ENCODE results near the gene PPM1N. TPM values are rescaled to one million over a fixed set of nuclear protein-coding genes. Genes with fewer than 3 reads are reported as not detected.

The PPM1N gene
- total and polyA plus RNA-seq, 8 donors = 0.92 to 5.2 (median 1.9) TPM; not detected in 3

DNA sequence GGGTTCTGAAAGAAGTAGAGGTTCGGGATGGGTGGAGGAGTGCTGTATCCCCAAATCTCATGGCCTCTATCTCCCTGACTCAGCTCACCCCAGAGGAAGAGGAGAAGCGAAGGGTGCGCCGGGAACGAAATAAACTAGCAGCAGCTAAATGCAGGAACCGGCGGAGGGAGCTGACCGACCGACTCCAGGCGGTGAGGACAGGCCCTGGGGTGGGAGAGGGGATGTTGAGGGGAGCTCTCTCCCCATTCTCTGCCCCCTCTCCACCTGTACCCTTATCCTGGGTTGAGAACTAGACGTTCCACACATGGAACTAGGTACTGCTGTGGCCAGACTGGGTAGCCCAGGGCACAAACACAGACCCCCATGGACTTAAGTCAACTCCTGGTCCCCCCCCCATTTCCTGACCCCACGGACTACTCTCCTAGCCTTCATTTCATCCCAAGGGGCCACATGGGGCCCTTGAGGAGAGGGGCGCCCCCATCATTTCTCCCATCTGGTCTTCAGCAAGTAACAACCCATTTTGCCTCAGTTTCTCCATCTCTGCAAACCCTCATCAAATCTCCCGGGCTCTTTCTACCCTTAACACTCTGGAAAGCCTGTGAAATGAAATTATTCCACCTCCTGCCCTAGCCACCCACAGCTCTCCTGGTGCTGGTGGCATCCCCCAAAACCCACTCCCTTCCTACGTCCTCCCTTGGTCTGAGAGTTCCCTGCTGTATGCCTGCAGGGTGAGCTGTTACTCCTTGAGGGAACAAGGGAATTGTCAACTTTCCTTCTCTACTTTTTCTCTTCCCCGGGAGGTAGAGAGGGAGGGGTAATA is 26.9 kb upstream of the PPM1N start:
- Histone ChIP-seq H3K4me1 (peaks cover 22 to 53% (median 41%) of the 10 kb centered on the region in 4 donors), H3K27me3 (peaks cover 0 to 41% (median 23%) of the 10 kb centered on the region in 3 donors), H3K36me3 (peaks cover 0 to 33% (median 0%) of the 10 kb centered on the region in 4 donors), H3K4me3 (peak overlapping the region in 1 of 4 donors; percentile 78), H3K9me3 (no peaks in the 10 kb centered on the region), H3K27ac (no peak overlapping the region)
- DNase-seq = no peak
- TF ChIP-seq POLR2A (IDR thresholded peaks at IDR 0.05) (no peak), POLR2AphosphoS5 (IDR thresholded peaks at IDR 0.05) (peak in 1 of 3 donors; percentile 41)
- intact Hi-C loops (cut with DNase I; ENCODE audit: low total_unique reads) = no loop called here
- 82 to 89% (median 86%) methylated on average over 16 of the region's 16 CpGs for WGBS, 5 donors

DNA sequence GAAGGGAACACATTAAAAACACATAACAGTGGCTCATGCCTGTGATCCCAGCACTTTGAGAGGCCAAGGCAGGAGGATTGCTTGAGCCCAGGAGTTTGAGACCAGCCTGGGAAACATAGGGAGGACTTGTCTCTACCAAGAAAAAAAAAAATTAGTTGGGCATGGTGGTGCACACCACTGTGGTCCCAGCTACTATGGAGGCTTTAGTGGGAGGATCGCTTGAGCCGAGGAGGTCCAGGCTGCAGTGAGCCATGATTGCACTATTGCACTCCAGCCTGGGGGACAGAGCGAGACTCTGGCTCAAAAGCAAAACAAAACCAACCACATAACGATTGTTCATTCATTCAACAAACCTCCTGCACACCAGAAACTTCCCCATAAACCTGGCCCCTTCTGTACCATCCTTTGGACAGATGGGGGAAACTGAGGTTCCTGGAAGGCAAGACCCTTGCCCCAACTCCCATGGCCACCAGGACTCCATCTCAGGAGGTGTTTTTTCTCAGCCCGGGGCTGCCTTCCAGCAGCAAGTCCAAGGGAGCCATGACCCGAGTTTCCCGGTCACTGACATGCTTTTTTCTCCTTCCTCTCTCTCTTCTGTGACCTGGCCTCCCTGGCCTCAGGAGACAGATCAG is 26.2 kb upstream of the PPM1N start:
- 54 to 66% (median 61%) methylated on average over 7 of the region's 7 CpGs for WGBS, 5 donors
- Histone ChIP-seq H3K9me3 (no peaks in the 10 kb centered on the region), H3K27me3 (peaks cover 0 to 41% (median 23%) of the 10 kb centered on the region in 3 donors), H3K4me3 (peak overlapping the region in 2 of 4 donors; percentile 21 to 78), H3K36me3 (peaks cover 0 to 33% (median 0%) of the 10 kb centered on the region in 4 donors), H3K4me1 (peaks cover 21 to 54% (median 37%) of the 10 kb centered on the region in 4 donors), H3K27ac (no peak overlapping the region)
- intact Hi-C loops (cut with DNase I; ENCODE audit: low total_unique reads) = no loop called here
- DNase-seq = no peak
- TF ChIP-seq EP300 (IDR thresholded peaks at IDR 0.05) = no peak
- TF ChIP-seq POLR2A (IDR thresholded peaks at IDR 0.05) = no peak
- TF ChIP-seq POLR2AphosphoS5 (IDR thresholded peaks at IDR 0.05) = peak in 1 of 3 donors; percentile 26
- TF ChIP-seq CTCF (IDR thresholded peaks at IDR 0.05) = no peak

DNA sequence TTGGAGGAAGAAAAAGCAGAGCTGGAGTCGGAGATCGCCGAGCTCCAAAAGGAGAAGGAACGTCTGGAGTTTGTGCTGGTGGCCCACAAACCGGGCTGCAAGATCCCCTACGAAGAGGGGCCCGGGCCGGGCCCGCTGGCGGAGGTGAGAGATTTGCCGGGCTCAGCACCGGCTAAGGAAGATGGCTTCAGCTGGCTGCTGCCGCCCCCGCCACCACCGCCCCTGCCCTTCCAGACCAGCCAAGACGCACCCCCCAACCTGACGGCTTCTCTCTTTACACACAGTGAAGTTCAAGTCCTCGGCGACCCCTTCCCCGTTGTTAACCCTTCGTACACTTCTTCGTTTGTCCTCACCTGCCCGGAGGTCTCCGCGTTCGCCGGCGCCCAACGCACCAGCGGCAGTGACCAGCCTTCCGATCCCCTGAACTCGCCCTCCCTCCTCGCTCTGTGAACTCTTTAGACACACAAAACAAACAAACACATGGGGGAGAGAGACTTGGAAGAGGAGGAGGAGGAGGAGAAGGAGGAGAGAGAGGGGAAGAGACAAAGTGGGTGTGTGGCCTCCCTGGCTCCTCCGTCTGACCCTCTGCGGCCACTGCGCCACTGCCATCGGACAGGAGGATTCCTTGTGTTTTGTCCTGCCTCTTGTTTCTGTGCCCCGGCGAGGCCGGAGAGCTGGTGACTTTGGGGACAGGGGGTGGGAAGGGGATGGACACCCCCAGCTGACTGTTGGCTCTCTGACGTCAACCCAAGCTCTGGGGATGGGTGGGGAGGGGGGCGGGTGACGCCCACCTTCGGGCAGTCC is 25.5 kb upstream of the PPM1N start:
- Histone ChIP-seq H3K4me3 (peak overlapping the region in 2 of 4 donors; percentile 21 to 78), H3K36me3 (peaks cover 0 to 33% (median 0%) of the 10 kb centered on the region in 4 donors), H3K27me3 (peaks cover 0 to 41% (median 23%) of the 10 kb centered on the region in 3 donors), H3K9me3 (no peaks in the 10 kb centered on the region), H3K4me1 (peaks cover 19 to 57% (median 37%) of the 10 kb centered on the region in 4 donors), H3K27ac (no peak overlapping the region)
- intact Hi-C loops (cut with DNase I; ENCODE audit: low total_unique reads) = no loop called here
- peak in 1 of 2 donors; percentile 50 for DNase-seq
- WGBS, 5 donors = 20 to 40% (median 26%) methylated on average over 29 to 44 of the region's 44 CpGs
- TF ChIP-seq CTCF (IDR thresholded peaks at IDR 0.05) (no peak), POLR2AphosphoS5 (IDR thresholded peaks at IDR 0.05) (peak in 2 of 3 donors; percentile 28 to 55), POLR2A (IDR thresholded peaks at IDR 0.05) (no peak), EP300 (IDR thresholded peaks at IDR 0.05) (no peak)

- peaks cover 0 to 41% (median 23%) of the 10 kb centered on the region in 3 donors for H3K27me3 ChIP-seq
- intact Hi-C loops (cut with DNase I; ENCODE audit: low total_unique reads) = no loop called here
- DNase-seq = no peak
- peak overlapping the region in 1 of 4 donors; percentile 78 for H3K4me3 ChIP-seq
- peaks cover 20 to 58% (median 37%) of the 10 kb centered on the region in 4 donors for H3K4me1 ChIP-seq
- H3K9me3 ChIP-seq = no peaks in the 10 kb centered on the region
- H3K36me3 ChIP-seq = peaks cover 0 to 33% (median 0%) of the 10 kb centered on the region in 4 donors
- H3K27ac ChIP-seq = no peak overlapping the region
- WGBS, 5 donors = 24 to 38% (median 36%) methylated on average over 2 to 5 of the region's 5 CpGs
- TF ChIP-seq POLR2AphosphoS5 (IDR thresholded peaks at IDR 0.05) (no peak), EP300 (IDR thresholded peaks at IDR 0.05) (no peak), CTCF (IDR thresholded peaks at IDR 0.05) (no peak), POLR2A (IDR thresholded peaks at IDR 0.05) (no peak)
Observed at GRCh38 chr19:45473367-45473681, 24.9 kb upstream of the PPM1N start.

All from stomach (tissue), 9 donors.